PC-3 (cell line): ENCODE measurements around the gene LIX1L.

Source experiments
- EZH2 ChIP-seq: fragments of 300-600 bp; sonication (generic); IDR thresholded peaks from one replicate; pipeline ENCODE4 v1.6.1; 2017; ENCODE audit warnings: antibody characterized with exemption, mild to moderate bottlenecking, low read length; ENCODE audit not compliant: unreplicated experiment
- TF ChIP-seq, protein P1 (sequence below): fragments of 300-600 bp; sonication (generic); conservative IDR thresholded peaks from 2 replicates; pipeline ENCODE4 v1.5.1; 2017; ENCODE audit warnings: antibody characterized with exemption, low read depth, mild to moderate bottlenecking, low read length

DNA sequence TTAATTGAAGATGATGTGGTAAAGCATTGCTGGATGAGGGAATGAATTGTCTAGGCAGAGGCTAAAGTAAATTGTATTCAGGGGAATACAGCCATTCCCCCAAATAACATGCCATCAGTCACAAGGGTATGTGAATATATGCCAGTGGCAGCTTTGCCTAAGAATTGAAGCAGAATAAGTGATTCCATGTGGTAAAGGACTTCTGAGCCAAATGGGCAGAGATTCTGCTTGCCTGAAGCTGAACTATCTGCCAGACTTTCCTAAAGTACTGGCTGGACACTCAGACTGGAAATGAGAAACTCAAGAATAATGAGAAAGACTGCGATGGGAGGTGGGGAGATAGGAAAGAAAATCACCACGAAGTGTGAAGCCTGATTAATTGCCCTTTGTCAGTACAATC is 2.4 kb downstream of the LIX1L start:
- no peak for TF ChIP-seq EZH2
- TF ChIP-seq, protein P1, sequence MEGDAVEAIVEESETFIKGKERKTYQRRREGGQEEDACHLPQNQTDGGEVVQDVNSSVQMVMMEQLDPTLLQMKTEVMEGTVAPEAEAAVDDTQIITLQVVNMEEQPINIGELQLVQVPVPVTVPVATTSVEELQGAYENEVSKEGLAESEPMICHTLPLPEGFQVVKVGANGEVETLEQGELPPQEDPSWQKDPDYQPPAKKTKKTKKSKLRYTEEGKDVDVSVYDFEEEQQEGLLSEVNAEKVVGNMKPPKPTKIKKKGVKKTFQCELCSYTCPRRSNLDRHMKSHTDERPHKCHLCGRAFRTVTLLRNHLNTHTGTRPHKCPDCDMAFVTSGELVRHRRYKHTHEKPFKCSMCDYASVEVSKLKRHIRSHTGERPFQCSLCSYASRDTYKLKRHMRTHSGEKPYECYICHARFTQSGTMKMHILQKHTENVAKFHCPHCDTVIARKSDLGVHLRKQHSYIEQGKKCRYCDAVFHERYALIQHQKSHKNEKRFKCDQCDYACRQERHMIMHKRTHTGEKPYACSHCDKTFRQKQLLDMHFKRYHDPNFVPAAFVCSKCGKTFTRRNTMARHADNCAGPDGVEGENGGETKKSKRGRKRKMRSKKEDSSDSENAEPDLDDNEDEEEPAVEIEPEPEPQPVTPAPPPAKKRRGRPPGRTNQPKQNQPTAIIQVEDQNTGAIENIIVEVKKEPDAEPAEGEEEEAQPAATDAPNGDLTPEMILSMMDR = no peak
